SKM-1 treated with dmso at 0.1 percent for 144 hours (cell line): Measurements from ENCODE around the gene LAMP2.

Source experiments
- DNase-seq: peaks from one replicate; lab custom pipeline; 2025; ENCODE audit not compliant: unreplicated experiment; lab: John Stamatoyannopoulos, UW

Gene LAMP2

GRCh38 chrX:120457766-120458180, 11.3 kb downstream of the LAMP2 start:
- peak; percentile 22 for DNase-seq

DNA sequence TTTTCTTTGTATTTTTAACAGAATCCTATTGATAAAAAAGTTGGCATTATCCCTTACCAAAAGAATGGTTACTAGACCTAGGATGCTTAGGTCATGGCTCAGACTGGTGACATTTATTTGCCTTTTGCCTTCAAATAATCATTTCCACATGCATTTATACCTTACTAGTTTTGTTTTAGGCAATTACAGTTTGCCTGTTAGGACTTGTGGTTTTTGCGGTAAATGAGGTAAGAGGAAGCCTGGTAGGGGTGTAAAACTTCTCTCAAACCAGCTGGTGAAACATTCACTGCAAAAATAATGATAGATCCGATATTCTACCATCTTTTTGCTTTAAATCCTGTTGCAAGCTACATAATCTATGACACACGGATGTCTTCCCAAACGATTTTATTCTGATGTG, 12.1 kb downstream of the LAMP2 start:
- DNase-seq = peak; percentile 52

DNA sequence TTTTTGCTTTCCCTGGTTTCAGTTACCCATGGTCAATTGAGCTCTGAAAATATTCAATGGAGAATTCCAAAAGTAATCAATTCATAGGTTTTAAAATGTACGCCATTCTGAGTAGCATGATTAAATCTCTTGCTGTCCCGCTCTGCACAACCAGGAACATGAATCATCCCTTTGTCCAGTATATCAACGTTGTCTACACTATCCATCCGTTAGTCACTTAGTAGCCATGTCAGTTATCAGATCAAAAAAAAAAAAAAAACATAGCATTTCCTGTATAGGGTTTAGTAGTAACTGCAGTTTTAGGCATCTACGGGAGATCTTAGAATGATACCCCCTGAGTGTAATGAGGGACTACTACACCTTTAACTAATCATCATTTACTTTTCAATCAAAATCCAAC, 15.1 kb downstream of the LAMP2 start:
- DNase-seq = no peak

GRCh38 chrX:120452131-120452530, 17.0 kb downstream of the LAMP2 start:
- no peak for DNase-seq

- DNase-seq = no peak
Measured at GRCh38 chrX:120450163-120450562, 18.9 kb downstream of the LAMP2 start.

- no peak for DNase-seq
Measured at GRCh38 chrX:120446498-120446897, 22.6 kb downstream of the LAMP2 start.

DNA sequence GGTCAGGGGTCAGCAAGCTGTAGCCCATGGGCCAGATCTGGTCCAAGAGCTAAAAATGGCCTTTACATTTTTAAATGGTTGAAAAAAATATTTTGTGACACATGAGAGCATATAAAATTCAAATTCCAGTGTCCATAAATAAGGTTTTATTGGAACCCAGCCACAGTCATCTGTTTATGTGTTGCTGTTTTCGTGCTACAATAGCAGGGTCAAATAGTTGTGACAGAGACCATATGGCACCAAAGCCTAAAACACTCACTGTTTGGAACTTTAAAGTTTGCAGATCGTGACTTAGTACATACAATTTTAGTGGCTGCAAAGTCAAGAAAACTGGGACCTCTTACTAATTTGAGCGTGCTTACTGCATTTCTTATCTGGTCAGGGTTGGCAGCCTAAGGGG, 29.2 kb downstream of the LAMP2 start:
- DNase-seq = no peak

GRCh38 chrX:120429776-120430540, 39.1 kb downstream of the LAMP2 start:
- no peak for DNase-seq

- DNase-seq = no peak
Measured at GRCh38 chrX:120428309-120428708, 40.8 kb downstream of the LAMP2 start.

- DNase-seq = no peak
Measured at GRCh38 chrX:120426599-120426998, 42.5 kb downstream of the LAMP2 start.

DNA sequence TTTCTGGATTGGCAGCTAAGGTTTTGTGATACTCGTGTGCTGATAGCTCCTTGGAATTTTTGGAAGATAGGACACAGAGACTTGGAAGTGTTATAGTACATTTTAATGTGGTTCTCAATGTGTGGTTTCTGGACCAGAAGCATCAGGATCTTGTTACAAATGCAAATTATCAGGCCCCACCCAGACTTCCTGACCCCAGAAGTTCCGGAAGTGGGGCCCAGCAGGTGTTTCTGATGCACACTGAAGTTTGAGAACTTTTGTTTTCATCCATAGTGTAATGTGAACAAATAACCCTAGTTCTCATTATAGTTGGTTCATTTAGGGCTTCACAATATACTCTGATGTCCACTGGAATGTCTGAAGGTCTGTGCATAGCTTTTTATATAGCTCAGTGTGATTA, 49.6 kb downstream of the LAMP2 start:
- DNase-seq = no peak

- no peak for DNase-seq
Measured at GRCh38 chrX:120408168-120408567, 60.9 kb downstream of the LAMP2 start.

DNA sequence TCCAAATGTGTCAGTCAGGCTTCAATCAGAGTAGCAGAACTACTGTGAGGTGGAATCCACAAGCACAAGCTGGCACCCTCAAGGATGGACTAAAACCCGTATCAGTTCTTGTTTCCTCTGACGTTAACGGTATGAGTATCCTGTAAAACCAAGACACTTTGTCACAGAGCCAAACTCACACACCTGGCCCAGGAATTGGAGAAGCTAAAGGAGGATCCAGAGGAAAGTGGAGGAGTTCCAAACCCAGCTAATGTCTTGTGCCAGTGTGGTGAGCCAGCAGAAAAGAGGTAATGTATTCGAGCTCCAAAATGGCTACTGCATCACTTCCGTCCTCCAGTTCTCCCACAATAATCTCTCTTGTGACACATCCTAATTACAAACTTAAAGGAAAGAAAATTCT, 62.5 kb downstream of the LAMP2 start:
- DNase-seq = no peak

DNA sequence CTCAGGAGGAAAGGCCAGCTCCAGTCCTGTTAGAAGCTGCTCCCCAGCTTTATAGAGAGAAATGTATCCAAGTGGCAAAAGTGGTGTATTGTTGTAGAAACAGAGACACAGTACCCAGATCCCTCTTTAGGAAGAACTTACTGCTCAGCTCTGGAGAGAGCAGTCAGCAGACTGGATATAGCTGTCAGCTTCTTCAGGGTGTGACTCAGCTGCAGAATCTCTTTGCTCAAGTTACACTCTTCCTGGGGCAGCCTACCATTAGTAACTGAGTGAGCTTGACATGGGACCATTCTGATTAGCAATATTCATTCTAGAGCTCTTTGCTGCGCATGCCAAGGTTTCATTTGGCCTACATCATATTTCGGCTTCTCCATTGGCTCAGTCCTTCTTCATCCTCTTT, 66.7 kb downstream of the LAMP2 start:
- DNase-seq = no peak

DNA sequence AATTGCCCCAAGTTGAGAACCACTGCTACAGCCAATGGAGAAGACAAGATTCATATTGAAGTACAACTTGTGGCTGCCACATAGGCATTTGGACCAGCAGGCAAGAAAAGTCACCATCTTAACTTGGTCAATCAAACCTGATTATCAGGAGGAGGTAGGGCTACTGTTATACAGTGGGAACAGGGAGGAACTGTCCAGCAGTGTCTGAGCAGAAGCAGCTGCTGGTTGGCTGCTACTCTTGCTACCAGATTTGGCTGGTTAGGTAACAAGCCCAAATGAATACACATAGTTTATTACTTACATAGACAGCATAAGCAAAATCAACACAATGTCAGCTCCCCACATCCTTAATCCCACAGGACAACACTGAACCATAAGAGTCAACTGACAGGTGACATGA, 67.8 kb downstream of the LAMP2 start:
- DNase-seq = no peak

GRCh38 chrX:120380699-120381098, 88.4 kb downstream of the LAMP2 start:
- no peak for DNase-seq

DNA sequence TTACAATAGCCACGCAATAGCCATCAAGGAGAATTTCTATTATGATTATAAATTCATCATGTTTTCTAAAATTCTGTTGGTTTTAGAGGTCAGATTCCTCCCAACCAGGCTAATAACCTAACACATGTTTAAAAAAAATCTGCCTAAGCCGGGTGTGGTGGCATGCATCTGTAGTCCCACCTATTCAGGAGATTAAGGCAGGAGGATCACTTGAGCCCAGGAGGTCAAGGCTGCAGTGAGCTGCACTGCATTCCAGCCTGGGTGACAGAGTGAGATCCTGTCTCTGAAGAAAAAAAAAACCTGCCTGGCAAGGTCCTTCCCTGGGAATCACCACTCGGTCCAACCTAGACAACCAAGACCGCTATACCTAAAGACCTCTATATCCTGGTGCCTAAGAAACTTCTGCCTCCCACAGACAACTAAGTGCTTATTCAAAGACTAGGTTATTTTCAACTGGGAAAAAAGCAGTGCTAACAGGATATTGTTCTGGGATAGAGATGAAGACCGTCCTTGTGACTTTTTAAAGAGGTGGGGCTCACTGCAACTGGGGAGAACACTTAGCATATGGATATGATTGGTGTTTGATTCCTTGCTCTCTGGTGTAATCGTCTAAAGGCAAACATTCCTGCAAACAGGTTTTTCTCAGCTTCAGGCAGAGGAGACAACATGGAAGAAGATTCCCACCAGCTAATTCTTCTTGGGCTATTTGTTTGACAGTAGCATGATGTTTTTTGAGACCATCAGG, 89.0 kb downstream of the LAMP2 start:
- DNase-seq = no peak

- no peak for DNase-seq
Measured at GRCh38 chrX:120378570-120378969, 90.5 kb downstream of the LAMP2 start.
